Measurements from ENCODE around the gene CD96.
"Not testable (repeated sequence)": the region's sequence is repeated elsewhere in the genome, so short reads cannot be mapped to it uniquely, and the experiment has no call there.

Gene CD96

GRCh38 chr3:111561902-111562301 is 19.9 kb downstream of the CD96 start:
- not testable (repeated sequence) for DNase-seq

GRCh38 chr3:111566844-111567243 is 24.8 kb downstream of the CD96 start:
- no peak for DNase-seq

- DNase-seq, result no peak
Observed at GRCh38 chr3:111568355-111568754, 26.4 kb downstream of the CD96 start.

GRCh38 chr3:111568911-111569310 is 26.9 kb downstream of the CD96 start:
- no peak for DNase-seq

GRCh38 chr3:111570404-111571030 is 28.5 kb downstream of the CD96 start:
- DNase-seq, result no peak

GRCh38 chr3:111571282-111571681 is 29.3 kb downstream of the CD96 start:
- DNase-seq, result no peak

GRCh38 chr3:111571907-111572460 is 30.0 kb downstream of the CD96 start:
- no peak for DNase-seq

GRCh38 chr3:111577113-111577512 is 35.1 kb downstream of the CD96 start:
- no peak for DNase-seq

GRCh38 chr3:111577798-111578685 is 36.0 kb downstream of the CD96 start:
- DNase-seq, result no peak

- DNase-seq, result no peak
Observed at GRCh38 chr3:111578867-111579266, 36.9 kb downstream of the CD96 start.

GRCh38 chr3:111579495-111579894 is 37.5 kb downstream of the CD96 start:
- no peak for DNase-seq

- DNase-seq, result no peak
Observed at GRCh38 chr3:111581403-111582119, 39.6 kb downstream of the CD96 start.

- DNase-seq, result no peak
Observed at GRCh38 chr3:111582120-111582474, 40.1 kb downstream of the CD96 start.

- DNase-seq, result no peak
Observed at GRCh38 chr3:111584744-111585143, 42.7 kb downstream of the CD96 start.

- DNase-seq, result no peak
Observed at GRCh38 chr3:111585217-111585616, 43.2 kb downstream of the CD96 start.

- DNase-seq, result no peak
Observed at GRCh38 chr3:111588527-111588926, 46.5 kb downstream of the CD96 start.

GRCh38 chr3:111589303-111590142 is 47.5 kb downstream of the CD96 start:
- no peak for DNase-seq

GRCh38 chr3:111590143-111590491 is 48.1 kb downstream of the CD96 start:
- DNase-seq, result no peak

- DNase-seq, result no peak
Observed at GRCh38 chr3:111591555-111591954, 49.6 kb downstream of the CD96 start.

GRCh38 chr3:111592143-111592542 is 50.1 kb downstream of the CD96 start:
- DNase-seq, result no peak

- no peak for DNase-seq
Observed at GRCh38 chr3:111592936-111593335, 50.9 kb downstream of the CD96 start.

GRCh38 chr3:111593666-111594065 is 51.7 kb downstream of the CD96 start:
- DNase-seq, result no peak

GRCh38 chr3:111594205-111594604 is 52.2 kb downstream of the CD96 start:
- DNase-seq, result no peak
